Astrocyte (in vitro differentiated cells and primary cell): ENCODE data around the gene IRF3. TPM values are rescaled to one million over a fixed set of nuclear protein-coding genes. Genes with fewer than 3 reads are reported as not detected.

Experiments
- DNase-seq: peaks from one replicate; pipeline ENCODE4 v3.0.0-alpha.2; 2010; ENCODE audit warnings: low read depth
- FAIRE-seq: peaks from 2 replicates; lab custom pipeline; 2011; peaks lifted over from hg19 to GRCh38; lab: Jason Lieb, UNC
- H2AFZ ChIP-seq: 2 replicates; pipeline ENCODE4 v1.6.0; 2012; ENCODE audit warnings: low read depth, low read length, inconsistent platforms
- H3K27ac ChIP-seq: 2 replicates; pipeline ENCODE4 v1.5.1; 2011; ENCODE audit warnings: low read depth, low read length, inconsistent platforms
- H3K27me3 ChIP-seq: 2 replicates; pipeline ENCODE4 v1.6.0; 2011; ENCODE audit warnings: low read length, inconsistent platforms; ENCODE audit not compliant: insufficient read depth
- H3K36me3 ChIP-seq: 2 replicates; pipeline ENCODE4 v1.5.1; 2011; ENCODE audit warnings: low read length, inconsistent platforms; ENCODE audit not compliant: insufficient read depth
- H3K4me1 ChIP-seq: 2 replicates; pipeline ENCODE4 v1.5.1; 2011; ENCODE audit warnings: low read length, inconsistent platforms; ENCODE audit not compliant: insufficient read depth
- H3K4me2 ChIP-seq: 2 replicates; pipeline ENCODE4 v1.6.0; 2012; ENCODE audit warnings: low read length, inconsistent platforms
- H3K4me3 ChIP-seq: 2 replicates; pipeline ENCODE4 v1.5.1; 2011; ENCODE audit warnings: low read depth, mild to moderate bottlenecking, low read length, inconsistent platforms; ENCODE audit not compliant: insufficient read depth
- H3K79me2 ChIP-seq: 2 replicates; pipeline ENCODE4 v1.6.0; 2012; ENCODE audit warnings: mild to moderate bottlenecking, low read length, inconsistent platforms; ENCODE audit not compliant: insufficient read depth
- H3K9ac ChIP-seq: 2 replicates; pipeline ENCODE4 v1.6.0; 2012; ENCODE audit warnings: mild to moderate bottlenecking, low read length, inconsistent platforms
- H3K9me3 ChIP-seq: 2 replicates; pipeline ENCODE4 v1.5.1; 2012; ENCODE audit warnings: low read depth, mild to moderate bottlenecking, low read length, inconsistent platforms; ENCODE audit not compliant: insufficient read depth
- H4K20me1 ChIP-seq: 2 replicates; pipeline ENCODE4 v1.6.0; 2012; ENCODE audit warnings: low read length, inconsistent platforms; ENCODE audit not compliant: insufficient read depth
- H3K27ac Mint-ChIP-seq: one replicate; pipeline ENCODE4 v1.8.0; 2021; ENCODE audit warnings: mild to moderate bottlenecking, mixed read lengths; ENCODE audit not compliant: unreplicated experiment
- H3K27me3 Mint-ChIP-seq: one replicate; pipeline ENCODE4 v1.8.0; 2021; ENCODE audit warnings: low read depth, mixed read lengths; ENCODE audit not compliant: unreplicated experiment
- H3K36me3 Mint-ChIP-seq: one replicate; pipeline ENCODE4 v1.8.0; 2021; ENCODE audit warnings: low read depth, mixed read lengths; ENCODE audit not compliant: unreplicated experiment
- H3K4me1 Mint-ChIP-seq: one replicate; pipeline ENCODE4 v1.8.0; 2021; ENCODE audit warnings: low read depth, mixed read lengths; ENCODE audit not compliant: unreplicated experiment
- H3K4me3 Mint-ChIP-seq: one replicate; pipeline ENCODE4 v1.8.0; 2021; ENCODE audit warnings: mild to moderate bottlenecking, moderate library complexity, mixed read lengths; ENCODE audit not compliant: unreplicated experiment
- H3K9me3 Mint-ChIP-seq: one replicate; pipeline ENCODE4 v1.8.0; 2021; ENCODE audit warnings: mild to moderate bottlenecking, mixed read lengths; ENCODE audit not compliant: unreplicated experiment
- CTCF ChIP-seq: IDR thresholded peaks from 2 replicates; pipeline ENCODE4 v1.5.1; 2011; ENCODE audit warnings: low read depth, mild to moderate bottlenecking, inconsistent platforms, low read length, moderate library complexity; ENCODE audit not compliant: insufficient read depth
- EZH2 ChIP-seq: IDR thresholded peaks from 2 replicates; pipeline ENCODE4 v1.6.1; 2012; ENCODE audit warnings: mild to moderate bottlenecking, low read length, inconsistent platforms; ENCODE audit not compliant: insufficient read depth
- total RNA-seq: library from RNA; stranded (reverse); gene quantifications from 2 replicates; pipeline ENCODE4 v1.2.1, GENCODE V29; 2021

The IRF3 gene
- total RNA-seq, 1 donor from 2014 or later = 68.1 TPM

DNA sequence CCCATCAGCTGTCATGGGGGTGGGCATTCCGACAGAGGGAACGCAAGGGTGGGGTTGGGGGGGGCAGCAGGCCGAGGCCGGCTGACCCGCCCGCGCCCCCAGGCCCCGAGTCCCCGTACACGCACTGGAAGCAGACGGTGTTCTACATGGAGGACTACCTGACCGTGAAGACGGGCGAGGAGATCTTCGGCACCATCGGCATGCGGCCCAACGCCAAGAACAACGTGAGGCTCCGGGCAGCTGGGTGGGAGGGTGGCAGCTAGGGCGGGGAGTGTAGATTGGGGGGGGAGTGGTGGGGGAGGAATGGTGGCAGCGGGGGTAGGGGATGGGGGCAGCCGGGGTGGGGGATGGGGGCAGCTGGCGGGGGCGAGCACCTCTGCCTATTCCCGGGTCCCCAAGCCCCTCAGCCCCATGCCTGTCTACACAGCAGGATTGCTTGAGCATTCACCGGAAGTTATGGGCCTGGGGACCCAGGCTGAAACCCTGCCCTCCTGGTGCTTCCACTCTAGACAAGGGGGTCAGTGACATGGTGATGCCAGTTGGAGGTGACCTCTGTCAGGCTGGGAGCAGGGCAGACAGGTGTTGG, 20.9 kb upstream of the IRF3 start:
- Histone ChIP-seq H3K4me3 (no peak overlapping the region), H3K4me1 (peaks cover 15% of the 10 kb centered on the region), H2AFZ (no peak overlapping the region), H3K79me2 (peaks cover 17% of the 10 kb centered on the region), H3K36me3 (peaks cover 16% of the 10 kb centered on the region), H3K9ac (no peak overlapping the region), H3K4me2 (no peak overlapping the region), H3K27ac (no peak overlapping the region), H4K20me1 (peaks cover 54% of the 10 kb centered on the region), H3K27me3 (no peaks in the 10 kb centered on the region), H3K9me3 (no peaks in the 10 kb centered on the region)
- Mint-ChIP-seq H3K9me3 (no peaks in the 10 kb centered on the region), H3K4me3 (peak overlapping the region; percentile 62), H3K27me3 (no peaks in the 10 kb centered on the region), H3K36me3 (peaks cover 14% of the 10 kb centered on the region), H3K27ac (no peak overlapping the region), H3K4me1 (peaks cover 12% of the 10 kb centered on the region)
- TF ChIP-seq CTCF (no peak), EZH2 (no peak)
- DNase-seq = no peak
- no peak for FAIRE-seq

- DNase-seq = no peak
- Histone ChIP-seq H3K9me3 (no peaks in the 10 kb centered on the region), H3K4me1 (peaks cover 16% of the 10 kb centered on the region), H4K20me1 (peaks cover 60% of the 10 kb centered on the region), H3K27ac (no peak overlapping the region), H3K79me2 (peaks cover 22% of the 10 kb centered on the region), H3K9ac (no peak overlapping the region), H2AFZ (no peak overlapping the region), H3K36me3 (peaks cover 16% of the 10 kb centered on the region), H3K4me3 (no peak overlapping the region), H3K27me3 (no peaks in the 10 kb centered on the region), H3K4me2 (no peak overlapping the region)
- Mint-ChIP-seq H3K27me3 (no peaks in the 10 kb centered on the region), H3K4me3 (peak overlapping the region; percentile 27), H3K4me1 (peaks cover 12% of the 10 kb centered on the region), H3K36me3 (peaks cover 14% of the 10 kb centered on the region), H3K27ac (no peak overlapping the region), H3K9me3 (no peaks in the 10 kb centered on the region)
- TF ChIP-seq CTCF = no peak
- TF ChIP-seq EZH2 = no peak
- no peak for FAIRE-seq
Observed at GRCh38 chr19:49685845-49686332, 20.2 kb upstream of the IRF3 start.

- H3K27ac Mint-ChIP-seq = peak overlapping the region; percentile 58
- Histone ChIP-seq H3K4me3 (no peak overlapping the region), H2AFZ (no peak overlapping the region), H3K9ac (no peak overlapping the region), H3K36me3 (peaks cover 16% of the 10 kb centered on the region), H3K79me2 (peaks cover 30% of the 10 kb centered on the region), H3K9me3 (no peaks in the 10 kb centered on the region), H3K4me1 (peaks cover 15% of the 10 kb centered on the region), H4K20me1 (peaks cover 68% of the 10 kb centered on the region), H3K27ac (no peak overlapping the region), H3K4me2 (no peak overlapping the region), H3K27me3 (no peaks in the 10 kb centered on the region)
- no peaks in the 10 kb centered on the region for H3K27me3 Mint-ChIP-seq
- H3K36me3 Mint-ChIP-seq = peaks cover 14% of the 10 kb centered on the region
- DNase-seq (no peak), FAIRE-seq (no peak)
- no peaks in the 10 kb centered on the region for H3K9me3 Mint-ChIP-seq
- no peak for TF ChIP-seq EZH2
- no peak for TF ChIP-seq CTCF
- H3K4me3 Mint-ChIP-seq = no peak overlapping the region
- peaks cover 8% of the 10 kb centered on the region for H3K4me1 Mint-ChIP-seq
Observed at GRCh38 chr19:49684983-49685553, 19.4 kb upstream of the IRF3 start.
